Fibroblast of skin of right biceps (primary cell): ENCODE results near the gene LSM14A.
A peak's percentile ranks its signal among the peaks of the same experiment; 100 is the strongest.

Source experiments
- DNase-seq: peaks from one replicate; pipeline ENCODE4 v3.0.0-alpha.2; 2013

The LSM14A gene

DNA sequence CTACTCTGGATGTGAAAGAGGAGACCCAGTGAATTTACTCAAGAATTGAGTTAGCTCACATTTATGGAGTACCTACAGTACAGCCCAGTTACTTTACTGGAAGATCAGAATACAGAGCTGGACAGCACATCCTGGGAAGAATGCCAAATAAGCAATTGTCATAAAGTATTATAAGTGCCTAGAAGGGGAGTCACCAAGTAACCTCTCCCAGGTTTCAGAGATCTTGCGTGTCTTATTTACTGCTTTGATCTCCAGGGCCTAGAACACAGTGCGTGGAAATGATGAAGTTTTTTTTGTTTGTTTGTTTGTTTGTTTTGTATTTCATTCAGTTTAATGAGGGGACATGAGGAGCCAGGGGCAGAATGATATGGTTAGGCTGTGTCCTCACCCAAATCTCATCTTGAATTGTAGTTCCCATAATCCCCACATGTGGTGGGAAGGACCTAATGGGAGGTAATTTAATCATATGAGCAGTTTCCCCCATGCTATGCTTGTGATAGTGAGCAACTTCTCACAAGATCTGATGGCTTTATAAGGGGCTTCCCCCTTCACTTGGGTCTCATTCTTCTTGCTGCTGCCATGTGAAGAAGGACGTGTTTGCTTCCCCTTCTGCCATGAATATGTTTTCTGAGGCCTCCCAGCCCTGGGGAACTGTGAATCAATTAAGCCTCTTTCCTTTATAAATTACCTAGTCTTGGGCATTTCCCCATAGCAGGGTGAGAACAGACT lies 87.2 kb downstream of the LSM14A start:
- peak; percentile 51 for DNase-seq

- peak; percentile 79 for DNase-seq
Measured at GRCh38 chr19:34260771-34261173, 88.5 kb downstream of the LSM14A start.

GRCh38 chr19:34261334-34262109 lies 89.2 kb downstream of the LSM14A start:
- DNase-seq, result no peak

- no peak for DNase-seq
Measured at GRCh38 chr19:34263745-34264237, 91.5 kb downstream of the LSM14A start.

DNA sequence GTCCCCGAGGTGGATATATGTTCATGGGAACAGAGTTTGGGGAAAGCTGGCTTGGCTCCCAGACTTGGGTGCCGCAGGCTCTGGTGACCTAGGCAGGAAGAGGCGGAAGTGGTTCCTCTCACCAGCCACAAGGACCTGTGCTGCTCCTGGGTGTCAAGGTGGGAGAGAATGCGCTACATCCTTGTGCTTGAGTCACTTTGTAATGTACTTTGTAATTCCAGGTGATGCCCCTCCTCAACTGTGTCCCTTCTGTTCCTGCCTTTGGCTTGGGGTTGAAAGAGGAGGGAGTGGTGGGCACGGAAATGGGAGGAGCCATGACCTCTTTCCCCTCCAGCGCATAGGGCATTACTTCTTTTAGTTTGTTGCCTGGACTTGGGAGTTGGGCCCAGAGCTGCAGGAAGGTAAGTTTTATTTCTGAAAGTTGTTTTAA lies 92.9 kb downstream of the LSM14A start:
- DNase-seq, result no peak

- DNase-seq, result no peak
Measured at GRCh38 chr19:34269081-34269480, 96.8 kb downstream of the LSM14A start.

DNA sequence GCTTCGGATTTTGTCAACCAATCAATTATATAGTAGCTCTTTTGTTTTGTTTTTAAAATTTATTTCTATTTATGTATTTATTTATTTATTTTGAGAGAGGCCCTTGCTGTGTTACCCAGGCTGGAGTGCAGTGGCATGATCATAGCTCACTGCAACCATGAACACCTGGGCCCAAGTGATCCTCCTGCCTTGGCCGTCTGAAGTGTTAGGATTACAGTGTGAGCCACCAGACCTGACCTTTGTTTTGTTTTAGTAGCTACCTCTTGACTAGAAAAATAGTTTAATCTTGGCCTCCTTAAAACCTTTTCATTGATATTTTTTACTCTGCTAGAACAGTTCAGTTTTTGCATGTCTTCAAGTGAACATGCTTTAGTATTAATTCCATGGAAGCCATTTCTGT lies 97.2 kb downstream of the LSM14A start:
- DNase-seq, result no peak

GRCh38 chr19:34269968-34270621 lies 97.8 kb downstream of the LSM14A start:
- DNase-seq, result peak; percentile 87

- DNase-seq, result no peak
Measured at GRCh38 chr19:34273121-34273520, 100.8 kb downstream of the LSM14A start.

DNA sequence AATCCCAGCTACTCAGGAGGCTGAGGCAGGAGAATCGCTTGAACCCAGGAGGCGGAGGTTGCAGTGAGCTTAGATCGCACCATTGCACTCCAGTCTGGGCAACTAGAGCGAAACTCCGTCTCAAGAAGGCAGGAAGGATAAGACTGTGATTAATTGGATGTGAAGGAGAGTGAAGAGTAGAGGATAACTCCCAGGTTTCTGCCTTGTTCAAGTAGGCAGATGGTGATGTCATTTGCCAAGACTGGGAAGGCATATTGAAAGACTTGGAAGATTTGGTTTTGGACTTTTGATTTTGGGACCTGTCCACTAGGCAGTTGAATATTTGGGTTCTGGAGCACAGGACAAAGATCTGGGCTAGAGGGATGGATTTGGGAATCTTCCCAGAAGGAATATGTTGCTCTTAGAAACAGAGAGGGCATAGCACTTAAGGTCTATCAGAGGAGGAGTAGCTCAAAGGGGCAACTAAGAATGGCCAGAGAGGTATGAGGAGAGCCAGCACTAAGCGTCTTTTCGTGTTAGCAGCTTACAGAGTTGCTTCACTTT lies 102.1 kb downstream of the LSM14A start:
- peak; percentile 37 for DNase-seq

GRCh38 chr19:34274827-34275625 lies 102.7 kb downstream of the LSM14A start:
- peak; percentile 98 for DNase-seq

DNA sequence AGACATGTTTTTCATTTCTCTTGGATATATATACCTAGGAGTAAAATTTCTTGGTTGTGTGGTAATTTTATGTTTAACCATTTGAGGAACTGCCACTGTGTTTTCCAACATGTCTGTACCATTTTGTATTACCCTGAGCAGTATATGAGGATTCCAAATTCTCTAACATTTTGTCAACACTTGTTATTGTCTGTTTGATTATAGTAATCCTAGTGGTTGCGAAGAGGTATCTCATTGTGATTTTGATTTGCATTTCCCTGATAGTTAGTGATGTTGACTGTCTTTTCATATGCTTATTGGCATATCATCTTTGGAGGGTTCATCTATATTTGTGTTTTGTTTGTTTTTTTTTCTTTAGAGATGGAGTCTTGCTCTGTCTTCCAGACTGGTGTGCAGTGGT lies 103.4 kb downstream of the LSM14A start:
- DNase-seq, result no peak

DNA sequence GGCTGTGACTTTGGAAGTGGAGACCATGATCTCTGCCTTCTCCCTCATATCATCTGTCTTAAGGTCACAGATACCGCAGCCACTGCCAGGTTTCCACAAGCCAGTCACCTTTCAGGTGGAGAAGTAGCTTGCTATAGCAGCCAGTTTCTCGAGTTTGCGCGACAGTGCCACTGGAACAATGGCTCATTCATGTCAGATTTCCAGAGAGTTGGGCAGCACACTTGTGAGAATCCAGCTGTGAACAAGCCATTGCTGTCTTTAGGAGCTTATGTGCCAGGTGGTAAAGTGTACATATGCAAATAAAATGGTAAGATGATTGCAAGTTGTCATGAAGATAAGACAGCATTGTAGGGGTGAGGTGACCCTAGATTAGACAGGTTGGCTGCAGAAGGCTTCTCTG lies 104.3 kb downstream of the LSM14A start:
- DNase-seq, result no peak

GRCh38 chr19:34277244-34277643 lies 104.9 kb downstream of the LSM14A start:
- DNase-seq, result no peak

- no peak for DNase-seq
Measured at GRCh38 chr19:34278783-34279182, 106.5 kb downstream of the LSM14A start.
